Transverse colon (tissue), 3 donors: ENCODE measurements around the gene FKTN.

Source experiments
- POLR2A ChIP-seq: fragments of 450-650 bp; IDR thresholded peaks from one replicate; pipeline ENCODE4 v1.6.1; 2016; ENCODE audit warnings: antibody characterized with exemption, mild to moderate bottlenecking, moderate library complexity
- TF ChIP-seq, protein P1 (sequence below), 5 experiments: fragments of 200-600 bp in 3 of 5; fragments of 450-650 bp in 2 of 5; sonication (generic) in 3 of 5; IDR thresholded peaks; 1 replicate in 2 of 5; 2 replicates in 3 of 5; pipeline ENCODE4 v1.5.1; 2016 to 2017; ENCODE audit warnings: antibody characterized with exemption in 5 of 5, inconsistent platforms in 3 of 5, mild to moderate bottlenecking in 2 of 5, moderate library complexity in 1 of 5

DNA sequence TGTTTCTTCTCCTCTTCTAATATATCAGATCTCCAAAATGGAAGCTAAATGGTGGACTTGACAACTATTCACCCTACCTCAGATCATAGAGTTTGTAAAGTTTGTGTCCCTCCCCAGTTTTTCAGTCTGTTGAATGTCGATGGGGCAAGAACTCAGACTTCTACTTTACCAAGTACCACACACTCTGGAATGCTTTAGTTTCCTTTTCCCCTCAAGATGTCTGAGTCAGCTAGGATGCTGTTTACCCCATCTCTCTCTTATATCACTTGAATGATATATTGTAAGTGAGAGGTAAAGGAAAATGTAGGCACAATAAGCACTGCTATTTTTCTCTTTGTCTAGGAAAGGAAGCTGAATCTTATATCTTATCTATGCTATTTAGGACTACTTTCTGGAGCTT, 78.4 kb downstream of the FKTN start:
- TF ChIP-seq, protein P1, sequence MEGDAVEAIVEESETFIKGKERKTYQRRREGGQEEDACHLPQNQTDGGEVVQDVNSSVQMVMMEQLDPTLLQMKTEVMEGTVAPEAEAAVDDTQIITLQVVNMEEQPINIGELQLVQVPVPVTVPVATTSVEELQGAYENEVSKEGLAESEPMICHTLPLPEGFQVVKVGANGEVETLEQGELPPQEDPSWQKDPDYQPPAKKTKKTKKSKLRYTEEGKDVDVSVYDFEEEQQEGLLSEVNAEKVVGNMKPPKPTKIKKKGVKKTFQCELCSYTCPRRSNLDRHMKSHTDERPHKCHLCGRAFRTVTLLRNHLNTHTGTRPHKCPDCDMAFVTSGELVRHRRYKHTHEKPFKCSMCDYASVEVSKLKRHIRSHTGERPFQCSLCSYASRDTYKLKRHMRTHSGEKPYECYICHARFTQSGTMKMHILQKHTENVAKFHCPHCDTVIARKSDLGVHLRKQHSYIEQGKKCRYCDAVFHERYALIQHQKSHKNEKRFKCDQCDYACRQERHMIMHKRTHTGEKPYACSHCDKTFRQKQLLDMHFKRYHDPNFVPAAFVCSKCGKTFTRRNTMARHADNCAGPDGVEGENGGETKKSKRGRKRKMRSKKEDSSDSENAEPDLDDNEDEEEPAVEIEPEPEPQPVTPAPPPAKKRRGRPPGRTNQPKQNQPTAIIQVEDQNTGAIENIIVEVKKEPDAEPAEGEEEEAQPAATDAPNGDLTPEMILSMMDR (IDR thresholded peaks at IDR 0.05): no peak
- TF ChIP-seq POLR2A: no peak
